AG04450 (cell line): ENCODE data around the gene PIP5K1C. TPM values are rescaled to one million over a fixed set of nuclear protein-coding genes. Genes with fewer than 3 reads are reported as not detected.

Experiments used
- CTCF ChIA-PET: fragments of 300-600, 350-600 bp; formaldehyde crosslinking; extraction: SDS; loops from one replicate; lab custom pipeline; 2022; ENCODE audit warnings: antibody characterized with exemption, inconsistent platforms; lab: Charles Lee
- POLR2A ChIA-PET: fragments of 350-600 bp; formaldehyde crosslinking; extraction: SDS; loops from one replicate; lab custom pipeline; 2021; ENCODE audit warnings: antibody characterized with exemption, inconsistent platforms; lab: Yijun Ruan, JAX
- DNase-seq: peaks from one replicate; pipeline ENCODE4 v3.0.0-alpha.2; 2011; ENCODE audit warnings: low read depth, low spot score
- H3K27ac ChIP-seq: one replicate; pipeline ENCODE4 v1.5.1; 2012; ENCODE audit warnings: low read depth, low read length, control low read depth
- H3K27me3 ChIP-seq: one replicate; pipeline ENCODE4 v1.6.0; 2012; ENCODE audit warnings: low read length; ENCODE audit not compliant: control insufficient read depth, insufficient read depth
- H3K4me3 ChIP-seq: 2 replicates; pipeline ENCODE4 v1.5.1; 2011; ENCODE audit warnings: mild to moderate bottlenecking, low read depth, low read length, control low read depth
- H3K9me3 ChIP-seq: 2 replicates; pipeline ENCODE4 v1.5.1; 2012; ENCODE audit warnings: low read length; ENCODE audit not compliant: control insufficient read depth, insufficient read depth
- CTCF ChIP-seq: IDR thresholded peaks from 2 replicates; pipeline ENCODE4 v1.5.1; 2011; ENCODE audit warnings: low read depth, low read length, control low read depth, inconsistent platforms
- polyA plus RNA-seq: library from polyadenylated mRNA; depleted of rRNA; stranded (reverse); fragments of >200 nt; gene quantifications from 2 replicates; pipeline ENCODE4 v1.2.3, GENCODE V29; 2011

The PIP5K1C gene
- polyA plus RNA-seq, 1 experiment: 10.3 TPM

GRCh38 chr19:3611841-3612240, 88.4 kb downstream of the PIP5K1C start:
- Histone ChIP-seq H3K4me3 (no peak overlapping the region), H3K9me3 (peaks cover 25% of the 10 kb centered on the region; the same call in 1 of the 2 replicates), H3K27me3 (no peaks in the 10 kb centered on the region), H3K27ac (no peak overlapping the region)
- CTCF ChIA-PET: no interaction called here
- DNase-seq: no peak
- no peak for TF ChIP-seq CTCF
- POLR2A ChIA-PET: no interaction called here

GRCh38 chr19:3610745-3611717, 89.2 kb downstream of the PIP5K1C start:
- DNase-seq: no peak
- CTCF ChIA-PET: no interaction called here
- H3K27ac ChIP-seq: no peak overlapping the region
- no peak overlapping the region for H3K4me3 ChIP-seq
- no peak for TF ChIP-seq CTCF
- peaks cover 25% of the 10 kb centered on the region; the same call in 1 of the 2 replicates for H3K9me3 ChIP-seq
- H3K27me3 ChIP-seq: no peaks in the 10 kb centered on the region
- POLR2A ChIA-PET: no interaction called here

GRCh38 chr19:3609779-3610719, 90.2 kb downstream of the PIP5K1C start:
- no peak overlapping the region for H3K27ac ChIP-seq
- ChIA-PET CTCF (no interaction called here), POLR2A (no interaction called here)
- no peak overlapping the region for H3K4me3 ChIP-seq
- no peak for DNase-seq
- H3K9me3 ChIP-seq: peaks cover 25% of the 10 kb centered on the region; the same call in 1 of the 2 replicates
- no peaks in the 10 kb centered on the region for H3K27me3 ChIP-seq
- TF ChIP-seq CTCF: no peak

GRCh38 chr19:3608750-3609322, 91.4 kb downstream of the PIP5K1C start:
- TF ChIP-seq CTCF: no peak
- no peak for DNase-seq
- Histone ChIP-seq H3K4me3 (no peak overlapping the region), H3K9me3 (peaks cover 25% of the 10 kb centered on the region; the same call in 1 of the 2 replicates), H3K27me3 (no peaks in the 10 kb centered on the region), H3K27ac (no peak overlapping the region)
- CTCF ChIA-PET: no interaction called here
- POLR2A ChIA-PET: no interaction called here
